Limb (tissue), 2 donors: ENCODE results near the gene CDK18.
"Not testable (repeated sequence)": the region's sequence is repeated elsewhere in the genome, so short reads cannot be mapped to it uniquely, and the experiment has no call there.

Experiments
- DNase-seq, 2 donors: peaks; one replicate each; pipeline ENCODE4 v3.0.0-alpha.2; 2016; ENCODE audit errors: extremely low spot score in 2 of 2

Gene CDK18

DNA sequence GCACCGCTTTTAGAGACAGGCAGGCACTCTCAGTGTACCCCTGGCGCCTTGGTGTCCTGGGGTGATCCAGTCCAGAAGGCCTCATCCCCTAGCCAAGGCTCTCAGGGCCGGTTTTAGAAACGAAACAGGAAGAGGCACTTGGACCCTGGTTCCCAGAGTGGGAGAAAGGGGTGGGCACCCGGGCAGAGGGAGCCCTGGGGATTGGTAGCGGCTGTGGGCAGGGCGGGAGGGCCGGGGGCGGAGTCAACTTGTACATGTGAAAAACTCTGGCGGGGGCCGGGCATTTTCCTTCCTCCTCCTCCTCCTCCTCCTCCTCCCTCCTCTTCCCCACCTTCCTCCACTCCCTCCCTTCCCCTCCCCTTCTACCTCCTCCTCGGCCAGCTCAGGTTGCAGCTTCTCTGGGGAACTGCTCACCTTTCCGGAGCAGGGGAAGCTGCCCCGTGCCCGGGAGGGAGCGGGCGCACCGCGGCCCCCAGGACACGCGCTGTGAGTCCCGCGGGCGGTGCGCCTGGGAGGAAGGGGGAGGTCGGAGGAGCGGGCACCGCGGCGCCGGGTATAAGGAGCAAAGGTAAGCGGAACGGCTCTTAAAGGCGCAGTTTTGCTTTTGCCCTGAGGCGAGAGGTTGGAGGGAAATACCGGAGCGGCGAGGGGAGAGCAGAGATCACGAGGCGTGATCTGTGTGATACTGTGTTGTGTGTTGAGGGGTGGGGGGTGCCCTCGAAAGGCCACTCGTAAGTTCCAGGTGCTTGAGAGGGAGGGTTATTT is at the start of gene CDK18:
Gene CDK18, plus strand, starts transcription at position 359 of the 765 bp plus-strand sequence. CDS start 18,499 bp downstream, outside the sequence.
- DNase-seq, result peak in 1 of 2 donors; percentile 69

GRCh38 chr1:205454903-205455335 is 49.5 kb upstream of the CDK18 start:
- DNase-seq, result no peak

- DNase-seq, result no peak
Measured at GRCh38 chr1:205455581-205456382, 48.7 kb upstream of the CDK18 start, which contains the start of gene BLACAT1. Gene BLACAT1 (minus strand): TSS chr1:205456045.

DNA sequence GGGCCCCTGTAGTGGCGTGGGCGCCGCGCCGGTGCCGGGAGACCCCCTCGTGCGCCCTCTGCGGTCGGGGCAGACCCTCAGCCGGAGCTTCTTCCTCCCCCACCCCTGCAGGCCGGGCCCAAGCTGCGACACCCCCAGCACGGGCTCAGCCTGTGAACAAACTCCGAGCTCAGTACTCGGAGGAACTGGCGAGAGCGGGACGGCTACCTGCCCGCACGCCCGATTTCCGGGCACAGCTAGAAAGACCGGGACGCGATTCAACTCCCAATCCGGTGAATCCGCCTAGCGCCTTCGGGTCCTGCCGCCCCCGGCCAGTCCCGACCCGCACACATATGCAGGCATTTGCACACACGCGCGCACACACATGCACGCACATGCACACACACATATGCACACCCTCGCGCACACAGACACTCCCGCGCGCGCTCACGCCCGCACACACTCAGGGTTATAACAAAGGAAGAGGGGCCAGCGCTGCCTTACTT is 48.0 kb upstream of the CDK18 start:
- no peak for DNase-seq

GRCh38 chr1:205456868-205457745 is 47.4 kb upstream of the CDK18 start:
- DNase-seq, result peak in 1 of 2 donors; percentile 77

DNA sequence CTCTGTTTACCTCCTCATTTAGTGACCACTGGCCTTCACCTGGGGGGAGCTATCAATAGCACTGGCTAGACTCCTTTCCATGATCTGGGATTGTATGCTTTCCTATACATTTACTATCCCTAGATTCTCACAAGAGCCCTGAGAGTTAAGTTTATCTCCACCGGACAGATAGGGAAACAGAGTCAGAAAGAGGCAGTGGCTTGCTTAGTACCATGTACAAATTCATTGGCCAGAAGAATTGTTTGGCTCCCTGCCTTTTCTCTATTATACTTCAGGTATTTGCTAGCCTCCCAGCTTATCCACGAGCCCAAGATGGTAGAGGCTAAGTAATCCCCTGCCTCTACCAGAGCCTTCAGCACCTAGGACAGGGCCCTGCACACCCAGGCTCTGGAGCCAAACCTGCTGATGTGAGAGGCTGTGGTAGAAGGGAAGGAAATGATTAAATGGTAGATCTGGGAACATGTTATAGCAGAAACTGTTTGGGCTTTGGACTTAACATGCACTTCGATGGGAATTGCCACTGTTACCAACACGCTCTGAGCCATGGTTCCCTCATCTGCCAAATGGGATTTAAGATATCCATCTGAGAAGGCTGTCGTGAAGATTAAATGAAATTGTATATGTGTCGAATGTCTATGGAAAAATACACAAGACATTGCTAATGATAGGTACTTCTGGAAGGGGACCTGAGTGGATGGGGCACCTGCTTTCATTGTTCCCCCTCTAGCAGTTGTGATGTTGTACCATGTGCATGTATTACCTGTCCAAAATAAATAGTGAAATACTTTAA is 45.5 kb upstream of the CDK18 start:
- DNase-seq, result peak; percentile 68 to 77

GRCh38 chr1:205465392-205465791 is 39.1 kb upstream of the CDK18 start:
- DNase-seq, result no peak

DNA sequence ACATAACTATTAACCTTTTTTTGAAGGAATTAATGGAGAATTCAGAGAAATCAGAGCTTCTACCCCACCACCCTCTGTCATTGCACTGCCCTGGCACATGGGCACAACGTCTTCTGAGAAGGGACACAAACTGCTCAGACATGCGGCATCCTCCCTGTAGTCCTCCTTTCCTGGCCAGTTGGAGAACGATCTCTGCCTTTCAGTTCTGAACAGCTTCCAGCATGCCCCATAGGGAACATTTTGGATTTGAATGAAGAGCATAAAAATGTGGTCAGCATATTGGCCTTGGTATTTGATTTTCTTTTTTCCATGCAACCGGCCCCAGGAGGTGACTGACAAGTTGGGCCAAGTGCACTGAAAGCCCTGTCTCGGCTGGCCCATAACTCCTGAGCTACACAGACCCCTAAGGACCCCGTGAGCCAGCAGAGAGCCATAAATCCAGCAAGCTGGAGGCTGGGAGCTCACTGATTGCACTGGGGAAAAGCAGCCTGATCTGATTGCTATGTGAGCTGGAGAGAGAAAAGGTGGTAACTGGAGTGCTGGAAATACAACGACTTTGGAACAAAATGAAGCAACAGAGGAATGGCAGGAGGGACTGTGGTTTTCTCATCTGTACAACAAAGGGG is 37.8 kb upstream of the CDK18 start:
- DNase-seq, result peak in 1 of 2 donors; percentile 60

- no peak for DNase-seq
Measured at GRCh38 chr1:205470131-205470530, 34.3 kb upstream of the CDK18 start.

- DNase-seq, result no peak
Measured at GRCh38 chr1:205472737-205473441, 31.6 kb upstream of the CDK18 start.

DNA sequence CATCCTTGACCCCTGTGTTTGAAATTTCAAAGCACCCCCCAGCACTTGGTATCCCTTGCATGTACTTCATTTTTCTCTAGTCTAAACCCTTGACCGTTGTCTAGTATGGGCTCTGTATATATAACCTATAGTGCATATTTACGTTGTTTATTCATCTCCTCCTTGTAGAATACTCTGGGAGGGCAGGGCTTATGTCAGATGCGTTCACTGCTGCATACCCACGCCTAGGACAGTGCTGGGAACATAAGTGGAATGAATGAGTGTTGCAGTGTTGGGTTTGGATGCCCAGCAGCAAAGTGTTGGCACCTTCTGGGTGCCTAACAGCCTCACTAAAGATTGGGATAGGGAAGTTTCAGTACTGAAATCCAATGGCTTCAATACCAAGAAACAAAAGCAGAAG is 31.0 kb upstream of the CDK18 start:
- no peak for DNase-seq

GRCh38 chr1:205473966-205474365 is 30.5 kb upstream of the CDK18 start:
- no peak for DNase-seq

GRCh38 chr1:205474571-205474970 is 29.9 kb upstream of the CDK18 start:
- DNase-seq, result no peak

GRCh38 chr1:205475855-205476254 is 28.6 kb upstream of the CDK18 start:
- no peak for DNase-seq

- DNase-seq, result no peak
Measured at GRCh38 chr1:205476648-205477047, 27.8 kb upstream of the CDK18 start.

DNA sequence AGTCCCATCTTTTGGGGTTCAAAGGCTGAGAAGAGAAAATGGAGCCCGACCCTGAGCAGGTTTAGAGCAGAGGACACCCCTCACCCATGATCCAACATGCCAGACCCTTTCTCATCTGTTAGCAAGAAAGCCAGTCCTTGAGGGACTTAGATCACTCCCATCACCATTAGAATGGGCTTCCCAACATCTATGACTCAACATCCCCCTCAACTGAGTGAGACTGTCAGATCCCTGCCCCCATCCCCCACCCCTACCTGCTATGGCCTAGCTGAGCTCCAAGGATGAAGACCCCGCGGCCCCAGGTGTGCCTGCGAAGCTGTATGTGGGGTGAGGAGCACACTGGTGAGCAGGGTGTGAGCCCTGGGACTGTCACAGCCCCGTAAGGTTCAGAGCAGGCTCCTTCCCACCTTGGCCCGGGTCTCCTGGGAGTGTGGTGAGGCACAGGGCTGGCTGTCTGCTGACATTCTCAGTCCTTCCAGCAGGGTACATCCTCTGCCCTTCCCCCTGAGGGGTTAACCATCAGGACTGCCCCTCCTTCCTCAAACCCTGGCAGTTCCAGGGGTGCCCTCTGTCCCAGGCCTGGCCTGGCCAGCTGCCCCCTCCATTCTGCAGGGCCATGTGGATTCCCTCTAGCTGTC is 27.2 kb upstream of the CDK18 start:
- DNase-seq, result no peak

GRCh38 chr1:205477759-205478247 is 26.7 kb upstream of the CDK18 start:
- peak in 1 of 2 donors; percentile 77 for DNase-seq

DNA sequence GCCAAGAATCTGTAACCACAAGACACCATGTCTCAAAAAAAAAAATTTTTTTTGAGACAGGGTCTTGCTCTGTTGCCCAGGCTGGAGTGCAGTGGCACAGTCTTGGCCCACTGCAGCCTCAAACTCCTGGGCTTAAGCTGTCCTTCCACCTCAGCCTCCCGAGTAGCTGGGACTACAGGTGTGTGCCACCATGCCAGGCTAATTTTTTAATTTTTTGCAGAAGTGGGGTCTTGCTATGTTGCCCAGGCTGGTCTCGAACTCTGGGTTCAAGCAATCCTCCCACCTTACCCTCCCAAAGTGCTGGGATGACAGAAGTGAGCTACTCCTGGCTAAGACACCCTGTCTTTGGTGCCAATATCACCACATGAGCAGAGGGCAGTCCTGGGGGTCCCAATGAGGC is 25.5 kb upstream of the CDK18 start:
- DNase-seq, result not testable (repeated sequence)
